GM12878 (cell line): ENCODE data around the gene MCRIP2. TPM values are rescaled to one million over a fixed set of nuclear protein-coding genes. Genes with fewer than 3 reads are reported as not detected.

Experiments
- ATAC-seq: fragments of 200-7000 bp; cut with Tn5 transposase; 3 replicates; pipeline ENCODE4 v1.9.1; 2020; ENCODE audit warnings: mild to moderate bottlenecking, moderate library complexity
- BruUV-seq: library from RNA; stranded (reverse); fragments of 400-500 nt; replicated peaks from 2 replicates; lab custom pipeline; 2021; lab: Mats Ljungman, UMichigan
- CTCF ChIA-PET: fragments of 300-600 bp; sonication (Branson Sonifier 250); formaldehyde crosslinking; extraction: SDS; loops from one replicate; lab custom pipeline; 2021; ENCODE audit warnings: inconsistent platforms; lab: Yijun Ruan, JAX
- POLR2A ChIA-PET: fragments of 350-600 bp; formaldehyde crosslinking; extraction: SDS; loops from one replicate; lab custom pipeline; 2021; ENCODE audit warnings: inconsistent platforms; lab: Charles Lee
- RAD21 ChIA-PET: fragments of 300-600 bp; sonication (Branson Sonifier 250); formaldehyde crosslinking; loops from one replicate; lab custom pipeline; 2023; ENCODE audit warnings: antibody characterized with exemption; ENCODE audit not compliant: unreplicated experiment; lab: Charles Lee
- SMC1A ChIA-PET: fragments of 300-600 bp; sonication (Branson Sonifier 250); formaldehyde crosslinking; loops from one replicate; lab custom pipeline; 2023; ENCODE audit not compliant: unreplicated experiment, uncharacterized antibody; lab: Charles Lee
- DNase-seq: peaks from one replicate; pipeline ENCODE4 v3.0.0-alpha.2; 2011; ENCODE audit warnings: low read depth, low spot score
- FAIRE-seq: peaks from 3 replicates; lab custom pipeline; 2011; peaks lifted over from hg19 to GRCh38; lab: Jason Lieb, UNC
- H2AFZ ChIP-seq: 2 replicates; pipeline ENCODE4 v1.6.0; 2011; ENCODE audit warnings: low read depth, low read length, control low read depth; ENCODE audit not compliant: control insufficient read depth
- H3K27ac ChIP-seq: 2 replicates; pipeline ENCODE4 v1.5.1; 2011; ENCODE audit warnings: control low read depth; ENCODE audit not compliant: control insufficient read depth, insufficient read depth
- H3K27me3 ChIP-seq, 2 experiments: replicated peaks in 1 of 2; 2 replicates each; pipeline versions ENCODE4 v1.6.0 to v1.6.1; 2011; ENCODE audit warnings: low read length in 1 of 2; ENCODE audit not compliant: control insufficient read depth in 2 of 2, insufficient read depth in 2 of 2
- H3K36me3 ChIP-seq, 2 experiments: 2 replicates each; pipeline ENCODE4 v1.5.1; 2011; ENCODE audit warnings: low read length in 1 of 2; ENCODE audit not compliant: control insufficient read depth in 2 of 2, insufficient read depth in 2 of 2
- H3K4me1 ChIP-seq: 2 replicates; pipeline ENCODE4 v1.6.1; 2011; ENCODE audit warnings: mild to moderate bottlenecking, low read length, moderate library complexity, mixed read lengths; ENCODE audit not compliant: control insufficient read depth, insufficient read depth
- H3K4me2 ChIP-seq: 2 replicates; pipeline ENCODE4 v1.6.0; 2011; ENCODE audit warnings: control low read depth; ENCODE audit not compliant: control insufficient read depth, insufficient read depth
- H3K4me3 ChIP-seq: fragments of 200-600 bp; sonication (generic); 2 replicates; pipeline ENCODE4 v1.5.1; 2016
- H3K79me2 ChIP-seq: 2 replicates; pipeline ENCODE4 v1.6.0; 2011; ENCODE audit warnings: low read length; ENCODE audit not compliant: control insufficient read depth, insufficient read depth
- H3K9ac ChIP-seq: 2 replicates; pipeline ENCODE4 v1.8.0; 2011; ENCODE audit warnings: low read length, control low read depth, mixed read lengths; ENCODE audit not compliant: control insufficient read depth, insufficient read depth
- H3K9me3 ChIP-seq: replicated peaks from 3 replicates; pipeline ENCODE4 v1.5.1; 2011; ENCODE audit warnings: mild to moderate bottlenecking, low read length; ENCODE audit not compliant: control insufficient read depth, insufficient read depth
- H4K20me1 ChIP-seq: 2 replicates; pipeline ENCODE4 v1.6.0; 2011; ENCODE audit not compliant: control insufficient read depth, insufficient read depth
- ASH2L ChIP-seq: fragments of 300-600, 200-600 bp; sonication (generic); IDR thresholded peaks from 2 replicates; pipeline ENCODE4 v1.6.1; 2017; ENCODE audit warnings: low read depth, mild to moderate bottlenecking, borderline replicate concordance
- CHD2 ChIP-seq: IDR thresholded peaks from 2 replicates; pipeline ENCODE4 v1.6.1; 2011; ENCODE audit warnings: low read depth, low read length, improper control_type of control experiment, borderline replicate concordance
- FOS ChIP-seq: IDR thresholded peaks from 3 replicates; pipeline ENCODE4 v1.6.1; 2011; ENCODE audit warnings: borderline replicate concordance; ENCODE audit not compliant: insufficient read length; ENCODE audit errors: extremely low read depth
- MYC ChIP-seq: IDR thresholded peaks from 2 replicates; pipeline ENCODE4 v1.6.1; 2011; ENCODE audit warnings: mild to moderate bottlenecking, low read length, moderate library complexity, inconsistent platforms; ENCODE audit not compliant: insufficient read depth, insufficient replicate concordance, insufficient read length, severe bottlenecking
- PAX8 ChIP-seq: fragments of 450-650 bp; IDR thresholded peaks from 2 replicates; pipeline ENCODE4 v1.6.1; 2017; ENCODE audit warnings: mild to moderate bottlenecking, moderate library complexity
- RCOR1 ChIP-seq: conservative IDR thresholded peaks from 2 replicates; pipeline ENCODE4 v1.6.1; 2012; ENCODE audit warnings: low read depth, low read length, improper control_type of control experiment
- TCF3 ChIP-seq: IDR thresholded peaks from 2 replicates; pipeline ENCODE4 v1.6.1; 2012; ENCODE audit warnings: low read depth, mild to moderate bottlenecking, low read length, borderline replicate concordance; ENCODE audit not compliant: insufficient read depth
- WGBS: methylation state at CpG from one replicate; pipeline ENCODE4 v1.1.6; 2016; ENCODE audit warnings: low lambda C conversion rate; ENCODE audit not compliant: insufficient replicate concordance, insufficient coverage; ENCODE audit errors: missing lambda C conversion rate; 5-methylcytosine and 5-hydroxymethylcytosine counted together
- in situ Hi-C: fragments of 300-500 bp; cut with MboI; formaldehyde crosslinking; loops from 9 replicates; pipeline ENCODE4 v1.14.3; 2018; ENCODE audit warnings: mixed read lengths
- intact Hi-C: fragments of 100-400 bp; cut with micrococcal nuclease; formaldehyde crosslinking; loops from one replicate; pipeline ENCODE4 v1.14.2; 2022; ENCODE audit not compliant: unreplicated experiment
- polyA plus RNA-seq, 11 experiments: library from polyadenylated mRNA; depleted of rRNA in 4 of 11; unstranded in 6 of 11; stranded (reverse) in 5 of 11; fragments of >200 nt; fragmentation: Nextera tagmentation in 4 of 11; fragmentation: Illumina TruSeq in 1 of 11; extraction: Ambion mirVana in 4 of 11; extraction: Trizol in 1 of 11; gene quantifications; 1 replicate in 1 of 11; 2 replicates in 10 of 11; pipeline versions ENCODE4 v1.2.1 to v1.2.3, GENCODE V29; 2011 to 2016; ENCODE audit warnings: inconsistent platforms in 2 of 11, missing spikeins in 2 of 11, low read depth in 1 of 11
- total RNA-seq, 4 experiments: library from RNA; depleted of rRNA in 3 of 4; stranded (reverse); fragments of >200 nt in 3 of 4; fragmentation: Illumina TruSeq in 1 of 4; extraction: Trizol in 1 of 4; gene quantifications; 2 replicates each; pipeline versions ENCODE4 v1.2.1 to v1.2.3, GENCODE V29; 2013 to 2021
- TF ChIP-seq, protein P1 (sequence below): fragments of 450-650 bp; IDR thresholded peaks from 2 replicates; pipeline ENCODE4 v1.6.1; 2017; ENCODE audit warnings: mild to moderate bottlenecking, low read depth, inconsistent platforms; ENCODE audit not compliant: poor library complexity, severe bottlenecking
- TF ChIP-seq, protein P2 (sequence below): fragments of 450-650 bp; IDR thresholded peaks from 2 replicates; pipeline ENCODE4 v1.6.1; 2017; ENCODE audit warnings: mild to moderate bottlenecking, moderate library complexity
- TF ChIP-seq, protein P3 (sequence below): IDR thresholded peaks from 2 replicates; pipeline ENCODE4 v1.6.1; 2012; ENCODE audit warnings: low read depth, low read length, improper control_type of control experiment

The MCRIP2 gene
- total and polyA plus RNA-seq, 10 of the 15 experiments (the other 5 are each of a cell fraction or from before 2014, with no cell fraction given), result 0.19 to 93.1 (median 57.9) TPM

DNA sequence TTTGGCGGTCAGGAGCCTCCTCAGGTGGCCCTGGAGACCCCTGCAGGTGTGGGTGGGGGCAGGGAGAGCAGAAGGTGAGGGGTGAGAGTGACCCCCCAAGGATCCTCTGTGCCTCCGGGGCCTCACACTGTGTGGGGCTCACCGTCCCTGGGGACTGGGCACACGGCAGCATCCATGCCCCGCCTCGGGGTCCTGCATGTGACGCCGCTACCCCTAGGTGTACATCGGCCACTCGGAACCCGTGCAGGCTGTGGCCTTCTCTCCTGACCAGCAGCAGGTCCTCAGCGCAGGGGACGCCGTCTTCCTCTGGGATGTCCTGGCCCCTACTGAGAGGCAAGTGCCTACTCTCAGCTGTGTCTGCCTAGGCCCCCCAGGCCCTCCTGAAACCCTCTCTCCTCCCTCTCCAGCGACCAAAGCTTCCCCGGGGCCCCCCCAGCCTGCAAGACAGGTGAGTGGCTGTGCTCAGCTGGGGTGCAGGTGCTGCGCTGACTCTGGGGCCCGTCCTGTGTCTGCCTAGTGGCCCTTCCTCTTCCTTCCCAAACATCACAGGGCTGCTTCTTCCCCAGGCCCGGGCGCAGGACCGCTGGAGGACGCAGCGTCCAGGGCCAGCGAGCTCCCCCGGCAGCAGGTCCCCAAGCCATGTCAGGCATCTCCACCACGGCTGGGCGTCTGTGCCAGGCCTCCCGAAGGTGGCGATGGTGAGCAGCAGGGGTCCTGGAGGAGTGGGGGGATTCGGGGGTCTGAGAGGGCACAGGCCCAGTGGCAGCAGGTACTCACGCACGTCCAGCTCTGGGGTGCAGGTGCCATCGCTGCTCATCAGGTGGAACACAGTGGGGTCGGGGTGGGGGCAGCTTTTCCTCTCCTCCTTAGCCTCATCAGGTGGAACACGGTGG is 17.3 kb downstream of the MCRIP2 start:
- BruUV-seq, result no TSS peak
- CTCF ChIA-PET, result interaction anchor here (1.2 to 1.4 kb wide), 2 partner anchors 10 to 11 kb away, joined by 3 to 5 read pairs; no protein-coding TSS in a partner anchor

More for the DNA sequence above, 17.3 kb downstream of the MCRIP2 start:
- no peak for DNase-seq
- H4K20me1 ChIP-seq, result no peaks in the 10 kb centered on the region
- H3K79me2 ChIP-seq, result no peaks in the 10 kb centered on the region
- H2AFZ ChIP-seq, result no peak overlapping the region
- ChIA-PET RAD21 (no interaction called here), POLR2A (no interaction called here), SMC1A (no interaction called here)
- no peaks in the 10 kb centered on the region for H3K9me3 ChIP-seq
- in situ Hi-C loops, result no loop called here
- no peak overlapping the region for H3K4me3 ChIP-seq
- WGBS, result 88% methylated on average over 33 of the region's 35 CpGs
- H3K4me1 ChIP-seq, result peaks cover 3% of the 10 kb centered on the region; the same call in 1 of the 2 replicates
- intact Hi-C loops, result no loop called here
- no peak for FAIRE-seq
- H3K36me3 ChIP-seq, result no peaks in the 10 kb centered on the region; a peak in 2 of 4 replicates
- TF ChIP-seq ASH2L (no peak), PAX8 (no peak), FOS (no peak), CHD2 (no peak), RCOR1 (no peak), MYC (no peak), TCF3 (no peak)
- TF ChIP-seq, protein P1, sequence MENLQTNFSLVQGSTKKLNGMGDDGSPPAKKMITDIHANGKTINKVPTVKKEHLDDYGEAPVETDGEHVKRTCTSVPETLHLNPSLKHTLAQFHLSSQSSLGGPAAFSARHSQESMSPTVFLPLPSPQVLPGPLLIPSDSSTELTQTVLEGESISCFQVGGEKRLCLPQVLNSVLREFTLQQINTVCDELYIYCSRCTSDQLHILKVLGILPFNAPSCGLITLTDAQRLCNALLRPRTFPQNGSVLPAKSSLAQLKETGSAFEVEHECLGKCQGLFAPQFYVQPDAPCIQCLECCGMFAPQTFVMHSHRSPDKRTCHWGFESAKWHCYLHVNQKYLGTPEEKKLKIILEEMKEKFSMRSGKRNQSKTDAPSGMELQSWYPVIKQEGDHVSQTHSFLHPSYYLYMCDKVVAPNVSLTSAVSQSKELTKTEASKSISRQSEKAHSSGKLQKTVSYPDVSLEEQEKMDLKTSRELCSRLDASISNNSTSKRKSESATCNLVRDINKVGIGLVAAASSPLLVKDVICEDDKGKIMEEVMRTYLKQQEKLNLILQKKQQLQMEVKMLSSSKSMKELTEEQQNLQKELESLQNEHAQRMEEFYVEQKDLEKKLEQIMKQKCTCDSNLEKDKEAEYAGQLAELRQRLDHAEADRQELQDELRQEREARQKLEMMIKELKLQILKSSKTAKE, result no peak
- TF ChIP-seq, protein P2, sequence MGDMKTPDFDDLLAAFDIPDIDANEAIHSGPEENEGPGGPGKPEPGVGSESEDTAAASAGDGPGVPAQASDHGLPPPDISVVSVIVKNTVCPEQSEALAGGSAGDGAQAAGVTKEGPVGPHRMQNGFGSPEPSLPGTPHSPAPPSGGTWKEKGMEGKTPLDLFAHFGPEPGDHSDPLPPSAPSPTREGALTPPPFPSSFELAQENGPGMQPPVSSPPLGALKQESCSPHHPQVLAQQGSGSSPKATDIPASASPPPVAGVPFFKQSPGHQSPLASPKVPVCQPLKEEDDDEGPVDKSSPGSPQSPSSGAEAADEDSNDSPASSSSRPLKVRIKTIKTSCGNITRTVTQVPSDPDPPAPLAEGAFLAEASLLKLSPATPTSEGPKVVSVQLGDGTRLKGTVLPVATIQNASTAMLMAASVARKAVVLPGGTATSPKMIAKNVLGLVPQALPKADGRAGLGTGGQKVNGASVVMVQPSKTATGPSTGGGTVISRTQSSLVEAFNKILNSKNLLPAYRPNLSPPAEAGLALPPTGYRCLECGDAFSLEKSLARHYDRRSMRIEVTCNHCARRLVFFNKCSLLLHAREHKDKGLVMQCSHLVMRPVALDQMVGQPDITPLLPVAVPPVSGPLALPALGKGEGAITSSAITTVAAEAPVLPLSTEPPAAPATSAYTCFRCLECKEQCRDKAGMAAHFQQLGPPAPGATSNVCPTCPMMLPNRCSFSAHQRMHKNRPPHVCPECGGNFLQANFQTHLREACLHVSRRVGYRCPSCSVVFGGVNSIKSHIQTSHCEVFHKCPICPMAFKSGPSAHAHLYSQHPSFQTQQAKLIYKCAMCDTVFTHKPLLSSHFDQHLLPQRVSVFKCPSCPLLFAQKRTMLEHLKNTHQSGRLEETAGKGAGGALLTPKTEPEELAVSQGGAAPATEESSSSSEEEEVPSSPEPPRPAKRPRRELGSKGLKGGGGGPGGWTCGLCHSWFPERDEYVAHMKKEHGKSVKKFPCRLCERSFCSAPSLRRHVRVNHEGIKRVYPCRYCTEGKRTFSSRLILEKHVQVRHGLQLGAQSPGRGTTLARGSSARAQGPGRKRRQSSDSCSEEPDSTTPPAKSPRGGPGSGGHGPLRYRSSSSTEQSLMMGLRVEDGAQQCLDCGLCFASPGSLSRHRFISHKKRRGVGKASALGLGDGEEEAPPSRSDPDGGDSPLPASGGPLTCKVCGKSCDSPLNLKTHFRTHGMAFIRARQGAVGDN, result no peak
- TF ChIP-seq, protein P3, sequence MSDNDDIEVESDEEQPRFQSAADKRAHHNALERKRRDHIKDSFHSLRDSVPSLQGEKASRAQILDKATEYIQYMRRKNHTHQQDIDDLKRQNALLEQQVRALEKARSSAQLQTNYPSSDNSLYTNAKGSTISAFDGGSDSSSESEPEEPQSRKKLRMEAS, result no peak
- no peak overlapping the region for H3K4me2 ChIP-seq
- no peak for ATAC-seq
- no peak overlapping the region for H3K27ac ChIP-seq
- no peaks in the 10 kb centered on the region for H3K27me3 ChIP-seq
- H3K9ac ChIP-seq, result no peak overlapping the region
